ENCODE measurements around the gene MANSC4.
A peak's percentile ranks its signal among the peaks of the same experiment; 100 is the strongest.
"Not testable (repeated sequence)": the region's sequence is repeated elsewhere in the genome, so short reads cannot be mapped to it uniquely, and the experiment has no call there.

MANSC4 gene

DNA sequence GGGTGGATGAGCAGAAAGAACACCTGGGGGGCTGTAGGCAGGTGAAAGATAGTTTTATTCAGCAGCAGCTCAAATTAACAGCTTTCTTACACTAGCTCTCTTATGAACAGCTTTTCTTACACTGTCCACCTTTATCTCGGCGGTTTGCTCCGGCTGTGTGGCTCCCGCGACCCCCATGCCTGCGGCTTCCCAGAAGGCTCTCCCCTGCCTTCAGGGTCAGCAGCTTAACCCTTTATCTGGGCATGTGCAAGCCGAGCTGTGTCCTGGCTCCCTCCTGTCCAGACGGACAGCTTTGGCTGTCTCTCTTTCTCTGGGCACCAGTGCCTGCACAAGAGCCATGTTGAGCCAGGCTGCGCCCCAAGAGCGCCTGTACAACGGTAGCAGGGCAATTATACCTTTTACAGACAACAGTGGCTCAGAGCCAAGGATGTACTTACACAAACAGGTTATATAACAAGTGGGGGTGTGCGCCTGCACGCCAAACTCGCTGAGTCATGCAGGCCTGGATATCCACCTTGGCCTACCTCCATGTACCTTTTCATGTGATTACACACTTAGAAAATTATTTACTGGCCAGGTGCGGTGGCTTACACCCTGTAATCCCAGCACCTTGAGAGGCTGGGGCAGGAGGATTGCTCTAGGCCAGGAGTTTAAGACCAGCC lies 28.5 kb downstream of the MANSC4 start:
- no peak for DNase-seq (ENCODE audit: low read depth)

DNA sequence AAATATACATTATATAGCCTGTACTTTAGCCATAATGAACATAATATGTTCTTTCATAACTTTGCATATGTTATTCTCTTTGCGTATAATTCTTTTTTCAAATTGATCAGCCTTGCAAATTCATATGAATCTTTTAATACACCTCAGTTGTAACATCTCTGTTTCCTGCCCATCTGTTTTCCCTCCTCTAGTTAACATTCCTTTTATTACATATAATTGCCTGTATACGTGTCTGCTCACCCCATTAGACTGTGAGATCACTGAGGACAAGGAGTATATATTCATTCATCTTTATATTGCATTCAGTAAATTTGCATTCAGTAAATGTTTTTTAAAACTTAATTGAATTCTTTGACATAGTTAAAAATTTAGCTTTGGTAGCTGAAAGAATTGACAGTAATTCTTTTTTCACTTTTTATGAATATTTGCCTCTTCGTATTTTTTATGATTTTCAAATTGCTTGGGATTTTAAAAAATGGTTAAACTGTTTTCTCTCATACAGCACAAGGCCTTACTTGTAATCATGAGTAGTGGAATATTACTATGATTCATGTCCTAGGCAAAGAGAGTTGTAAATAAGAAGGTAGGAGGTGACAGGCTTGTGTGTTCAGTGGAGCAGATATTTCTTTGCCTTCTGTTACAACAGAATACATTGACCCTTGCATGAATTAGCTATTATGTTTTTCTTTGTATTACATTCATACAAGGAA lies 32.8 kb downstream of the MANSC4 start:
- peak; percentile 17 for DNase-seq (ENCODE audit: low read depth)

- DNase-seq (ENCODE audit: low read depth) = not testable (repeated sequence)
Observed at GRCh38 chr12:27745734-27746133, 34.3 kb downstream of the MANSC4 start.

- no peak for DNase-seq (ENCODE audit: low read depth)
Observed at GRCh38 chr12:27743601-27744000, 36.4 kb downstream of the MANSC4 start.

DNA sequence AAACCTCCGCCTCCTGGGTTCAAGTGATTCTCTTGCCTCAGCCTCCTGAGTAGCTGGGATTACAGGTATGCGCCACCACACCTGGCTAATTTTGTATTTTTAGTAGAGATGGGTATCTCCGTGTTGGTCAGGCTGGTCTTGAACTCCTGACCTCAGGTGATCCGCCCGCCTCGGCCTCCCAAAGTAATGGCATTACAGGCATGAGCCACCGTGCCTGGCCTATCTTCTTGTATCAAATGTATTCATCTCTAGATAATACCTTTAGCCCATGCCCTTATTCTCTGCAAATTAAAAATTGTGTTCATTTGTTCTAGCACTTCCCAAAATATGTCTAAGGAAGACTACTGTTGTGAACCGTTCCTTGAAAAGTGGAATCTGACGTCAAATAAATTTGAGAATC lies 45.7 kb downstream of the MANSC4 start:
- not testable (repeated sequence) for DNase-seq (ENCODE audit: low read depth)

DNA sequence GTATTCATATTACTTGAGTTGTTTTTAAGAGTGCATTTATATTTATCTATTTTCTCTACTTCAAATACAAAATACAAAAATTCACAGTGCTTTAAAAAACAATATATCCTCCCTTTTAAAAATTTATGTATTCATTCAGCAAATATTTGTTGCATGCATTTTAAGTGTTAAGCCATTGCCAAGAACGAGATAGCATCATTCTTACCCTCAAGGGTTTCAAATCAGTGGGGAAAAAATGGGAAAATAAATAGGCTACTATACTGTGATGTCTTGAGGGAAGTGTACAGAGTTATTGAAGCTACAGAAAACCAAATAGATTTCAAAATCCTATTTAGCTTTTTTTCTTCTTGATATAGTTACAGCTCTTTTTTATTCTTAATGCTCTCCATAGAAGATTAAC lies 46.2 kb downstream of the MANSC4 start:
- no peak for DNase-seq (ENCODE audit: low read depth)

GRCh38 chr12:27733052-27733656 lies 46.9 kb downstream of the MANSC4 start:
- no peak for DNase-seq (ENCODE audit: low read depth)

DNA sequence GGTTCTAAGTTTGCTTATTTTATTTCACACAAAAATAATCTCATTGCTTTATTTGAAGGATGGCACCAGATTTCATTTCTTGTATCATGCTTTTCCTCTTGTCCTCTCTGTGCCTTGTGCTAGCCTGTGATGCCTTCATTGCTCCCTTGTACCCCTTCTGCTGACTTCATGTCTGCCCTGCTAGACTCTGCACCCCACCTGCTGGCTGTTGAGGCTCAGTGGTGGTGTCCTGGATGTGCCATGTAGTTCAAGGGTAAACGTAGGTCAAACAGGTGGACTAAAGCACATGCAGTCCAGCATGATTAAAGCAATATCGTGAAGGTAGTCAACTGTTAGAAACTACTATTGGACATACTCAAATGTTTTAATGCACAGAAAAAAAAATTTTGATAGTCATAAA lies 47.8 kb downstream of the MANSC4 start:
- DNase-seq (ENCODE audit: low read depth) = no peak

- DNase-seq (ENCODE audit: low read depth) = no peak
Observed at GRCh38 chr12:27730097-27730588, 49.9 kb downstream of the MANSC4 start.

- DNase-seq (ENCODE audit: low read depth) = no peak
Observed at GRCh38 chr12:27723212-27723611, 56.8 kb downstream of the MANSC4 start.

Measured in non-pigmented ciliary epithelial cell (primary cell).